ENCODE results near the gene ITIH5. TPM values are rescaled to one million over a fixed set of nuclear protein-coding genes. Genes with fewer than 3 reads are reported as not detected.

Gene ITIH5
- total RNA-seq, 1 experiment from 2014 or later = 5.2 TPM

DNA sequence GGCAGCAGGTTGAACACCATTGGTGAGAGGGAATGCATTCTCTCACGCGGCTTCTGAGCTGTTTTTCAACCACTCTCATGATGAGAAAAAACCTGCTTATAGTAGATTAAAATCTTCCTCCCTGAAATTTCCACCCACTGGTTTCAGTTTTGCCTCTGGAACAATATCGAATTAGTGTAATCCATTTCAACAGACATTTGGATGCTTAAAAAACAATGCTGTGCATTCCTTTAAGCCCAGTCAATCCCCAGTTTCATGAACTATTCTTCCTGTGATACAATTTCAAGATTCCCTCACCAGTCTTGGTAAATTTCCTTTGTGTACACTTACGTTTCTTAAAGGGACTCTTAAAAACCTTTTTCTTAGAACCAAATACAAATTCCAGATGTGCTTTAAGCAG, 89.6 kb downstream of the ITIH5 start:
- no peaks in the 10 kb centered on the region for H3K4me1 Mint-ChIP-seq (ENCODE audit: low read depth, unreplicated experiment)
- CTCF ChIA-PET = no interaction called here
- intact Hi-C loops (cut with micrococcal nuclease; ENCODE audit: unreplicated experiment) = no loop called here
- no peak overlapping the region for H3K4me3 Mint-ChIP-seq (ENCODE audit: low read depth, unreplicated experiment)
- H3K27ac Mint-ChIP-seq (ENCODE audit: unreplicated experiment) = no peak overlapping the region
- no peak for DNase-seq
- BruUV-seq (replicated peaks) = no TSS peak
- no peaks in the 10 kb centered on the region for H3K9me3 Mint-ChIP-seq (ENCODE audit: low read depth, unreplicated experiment)
- H3K27me3 Mint-ChIP-seq (ENCODE audit: unreplicated experiment) = peaks cover 16% of the 10 kb centered on the region
- TF ChIP-seq, protein P1, sequence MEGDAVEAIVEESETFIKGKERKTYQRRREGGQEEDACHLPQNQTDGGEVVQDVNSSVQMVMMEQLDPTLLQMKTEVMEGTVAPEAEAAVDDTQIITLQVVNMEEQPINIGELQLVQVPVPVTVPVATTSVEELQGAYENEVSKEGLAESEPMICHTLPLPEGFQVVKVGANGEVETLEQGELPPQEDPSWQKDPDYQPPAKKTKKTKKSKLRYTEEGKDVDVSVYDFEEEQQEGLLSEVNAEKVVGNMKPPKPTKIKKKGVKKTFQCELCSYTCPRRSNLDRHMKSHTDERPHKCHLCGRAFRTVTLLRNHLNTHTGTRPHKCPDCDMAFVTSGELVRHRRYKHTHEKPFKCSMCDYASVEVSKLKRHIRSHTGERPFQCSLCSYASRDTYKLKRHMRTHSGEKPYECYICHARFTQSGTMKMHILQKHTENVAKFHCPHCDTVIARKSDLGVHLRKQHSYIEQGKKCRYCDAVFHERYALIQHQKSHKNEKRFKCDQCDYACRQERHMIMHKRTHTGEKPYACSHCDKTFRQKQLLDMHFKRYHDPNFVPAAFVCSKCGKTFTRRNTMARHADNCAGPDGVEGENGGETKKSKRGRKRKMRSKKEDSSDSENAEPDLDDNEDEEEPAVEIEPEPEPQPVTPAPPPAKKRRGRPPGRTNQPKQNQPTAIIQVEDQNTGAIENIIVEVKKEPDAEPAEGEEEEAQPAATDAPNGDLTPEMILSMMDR (IDR thresholded peaks at IDR 0.05; ENCODE audit: unreplicated experiment) = no peak
- no peaks in the 10 kb centered on the region for H3K36me3 Mint-ChIP-seq (ENCODE audit: insufficient read depth, unreplicated experiment)

DNA sequence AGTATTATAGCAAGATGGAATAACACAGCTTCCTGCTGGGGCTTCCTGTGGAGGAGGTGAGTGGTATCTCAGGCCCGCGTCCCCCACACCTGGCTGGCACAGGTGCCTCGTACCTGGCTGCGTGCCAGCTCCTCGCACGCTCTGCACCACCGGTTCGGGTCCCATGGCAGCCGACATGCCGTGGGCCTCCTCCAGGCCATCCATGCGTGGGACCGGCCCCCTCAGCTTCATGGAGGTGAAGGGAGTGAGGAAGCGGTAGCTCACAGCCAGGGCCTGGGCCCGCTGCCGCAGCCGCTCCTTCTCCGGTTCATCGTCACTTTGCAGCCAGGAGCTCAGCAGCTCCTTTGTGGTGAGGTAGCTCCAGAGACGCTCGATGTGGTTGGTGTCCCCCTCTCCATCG, 90.4 kb downstream of the ITIH5 start:
- intact Hi-C loops (cut with micrococcal nuclease; ENCODE audit: unreplicated experiment) = no loop called here
- no peaks in the 10 kb centered on the region for H3K36me3 Mint-ChIP-seq (ENCODE audit: insufficient read depth, unreplicated experiment)
- no peaks in the 10 kb centered on the region for H3K4me1 Mint-ChIP-seq (ENCODE audit: low read depth, unreplicated experiment)
- H3K27me3 Mint-ChIP-seq (ENCODE audit: unreplicated experiment) = peaks cover 16% of the 10 kb centered on the region
- CTCF ChIA-PET = interaction anchor here (0.6 kb wide), 1 partner anchor 22 kb away, joined by 6 read pairs; no protein-coding TSS in a partner anchor
- H3K27ac Mint-ChIP-seq (ENCODE audit: unreplicated experiment) = no peak overlapping the region
- no peaks in the 10 kb centered on the region for H3K9me3 Mint-ChIP-seq (ENCODE audit: low read depth, unreplicated experiment)
- TF ChIP-seq, protein P1 (IDR thresholded peaks at IDR 0.05; ENCODE audit: unreplicated experiment) = no peak
- DNase-seq = no peak
- no peak overlapping the region for H3K4me3 Mint-ChIP-seq (ENCODE audit: low read depth, unreplicated experiment)
- BruUV-seq (replicated peaks) = no TSS peak

GRCh38 chr10:7572391-7572790, 94.4 kb downstream of the ITIH5 start:
- BruUV-seq (replicated peaks) = no TSS peak
- TF ChIP-seq, protein P1 (IDR thresholded peaks at IDR 0.05; ENCODE audit: unreplicated experiment) = no peak

GRCh38 chr10:7571981-7572380, 94.8 kb downstream of the ITIH5 start:
- no peak for DNase-seq
- no peak overlapping the region for H3K27ac Mint-ChIP-seq (ENCODE audit: unreplicated experiment)
- peaks cover 3% of the 10 kb centered on the region for H3K27me3 Mint-ChIP-seq (ENCODE audit: unreplicated experiment)
- no peaks in the 10 kb centered on the region for H3K4me1 Mint-ChIP-seq (ENCODE audit: low read depth, unreplicated experiment)
- no TSS peak for BruUV-seq (replicated peaks)
- intact Hi-C loops (cut with micrococcal nuclease; ENCODE audit: unreplicated experiment) = no loop called here
- CTCF ChIA-PET = interaction anchor here (0.6 kb wide), 1 partner anchor 11 kb away, joined by 4 read pairs; no protein-coding TSS in a partner anchor
- no peaks in the 10 kb centered on the region for H3K36me3 Mint-ChIP-seq (ENCODE audit: insufficient read depth, unreplicated experiment)
- no peak overlapping the region for H3K4me3 Mint-ChIP-seq (ENCODE audit: low read depth, unreplicated experiment)
- H3K9me3 Mint-ChIP-seq (ENCODE audit: low read depth, unreplicated experiment) = no peaks in the 10 kb centered on the region
- TF ChIP-seq, protein P1 (IDR thresholded peaks at IDR 0.05; ENCODE audit: unreplicated experiment) = no peak

More at GRCh38 chr10:7572391-7572790, 94.4 kb downstream of the ITIH5 start:
- H3K9me3 Mint-ChIP-seq (ENCODE audit: low read depth, unreplicated experiment) = no peaks in the 10 kb centered on the region
- H3K4me1 Mint-ChIP-seq (ENCODE audit: low read depth, unreplicated experiment) = no peaks in the 10 kb centered on the region
- CTCF ChIA-PET = interaction anchor here (0.6 kb wide), 1 partner anchor 11 kb away, joined by 4 read pairs; no protein-coding TSS in a partner anchor
- no peak for DNase-seq
- no peak overlapping the region for H3K27ac Mint-ChIP-seq (ENCODE audit: unreplicated experiment)
- no peaks in the 10 kb centered on the region for H3K36me3 Mint-ChIP-seq (ENCODE audit: insufficient read depth, unreplicated experiment)
- intact Hi-C loops (cut with micrococcal nuclease; ENCODE audit: unreplicated experiment) = no loop called here
- no peak overlapping the region for H3K4me3 Mint-ChIP-seq (ENCODE audit: low read depth, unreplicated experiment)
- H3K27me3 Mint-ChIP-seq (ENCODE audit: unreplicated experiment) = peaks cover 7% of the 10 kb centered on the region
